ENCODE measurements around the gene GPLD1. TPM values are rescaled to one million over a fixed set of nuclear protein-coding genes. Genes with fewer than 3 reads are reported as not detected.
"Not testable (repeated sequence)": the region's sequence is repeated elsewhere in the genome, so short reads cannot be mapped to it uniquely, and the experiment has no call there.

The GPLD1 gene
- total and polyA plus RNA-seq, 2 experiments from 2014 or later: 2.8 to 5.0 TPM

- 87% methylated on average over 4 of the region's 4 CpGs for WGBS (ENCODE audit: low lambda C conversion rate, missing lambda C conversion rate)
- Histone ChIP-seq H3K9me3 (ENCODE audit: low read depth) (no peaks in the 10 kb centered on the region), H3K4me3 (no peak overlapping the region), H3K4me1 (ENCODE audit: insufficient read depth) (no peaks in the 10 kb centered on the region), H3K36me3 (replicated peaks; ENCODE audit: insufficient read depth, low read depth) (no peaks in the 10 kb centered on the region), H2AFZ (no peak overlapping the region), H3K79me2 (no peaks in the 10 kb centered on the region), H3K27me3 (no peaks in the 10 kb centered on the region), H3K4me2 (no peak overlapping the region), H3K9me2 (replicated peaks; ENCODE audit: insufficient read depth) (no peaks in the 10 kb centered on the region), H4K20me1 (ENCODE audit: insufficient read depth, poor library complexity, severe bottlenecking) (no peaks in the 10 kb centered on the region), H3K27ac (no peak overlapping the region)
- TF ChIP-seq EZH2 (IDR thresholded peaks at IDR 0.05; ENCODE audit: borderline replicate concordance) (no peak), EZH2phosphoT487 (IDR thresholded peaks at IDR 0.05; ENCODE audit: low read depth, severe bottlenecking, unreplicated experiment) (no peak)
- DNase-seq (ENCODE audit: low spot score): no peak
Measured at GRCh38 chr6:24513602-24514001, 24.2 kb upstream of the GPLD1 start.

GRCh38 chr6:24511976-24512375 is 22.6 kb upstream of the GPLD1 start:
- H3K9me3 ChIP-seq (ENCODE audit: low read depth); H3K4me3 ChIP-seq; H3K9me2 ChIP-seq (replicated peaks; ENCODE audit: insufficient read depth); H2AFZ ChIP-seq; H3K4me2 ChIP-seq; H3K36me3 ChIP-seq (replicated peaks; ENCODE audit: insufficient read depth, low read depth); H3K79me2 ChIP-seq; H3K4me1 ChIP-seq (ENCODE audit: insufficient read depth); H4K20me1 ChIP-seq (ENCODE audit: insufficient read depth, poor library complexity, severe bottlenecking); DNase-seq (ENCODE audit: low spot score); H3K27me3 ChIP-seq; H3K27ac ChIP-seq: not testable (repeated sequence)
- 63% methylated on average over 6 of the region's 6 CpGs for WGBS (ENCODE audit: low lambda C conversion rate, missing lambda C conversion rate)

- Histone ChIP-seq H3K4me3 (no peak overlapping the region), H3K27me3 (no peaks in the 10 kb centered on the region), H3K27ac (no peak overlapping the region), H3K4me1 (ENCODE audit: insufficient read depth) (peaks cover 3% of the 10 kb centered on the region), H3K4me2 (no peak overlapping the region), H3K9me3 (ENCODE audit: low read depth) (no peaks in the 10 kb centered on the region), H3K9me2 (replicated peaks; ENCODE audit: insufficient read depth) (no peaks in the 10 kb centered on the region), H2AFZ (no peak overlapping the region), H4K20me1 (ENCODE audit: insufficient read depth, poor library complexity, severe bottlenecking) (no peaks in the 10 kb centered on the region), H3K79me2 (no peaks in the 10 kb centered on the region), H3K36me3 (replicated peaks; ENCODE audit: insufficient read depth, low read depth) (no peaks in the 10 kb centered on the region)
- 96% methylated on average over 3 of the region's 3 CpGs for WGBS (ENCODE audit: low lambda C conversion rate, missing lambda C conversion rate)
- TF ChIP-seq EZH2phosphoT487 (IDR thresholded peaks at IDR 0.05; ENCODE audit: low read depth, severe bottlenecking, unreplicated experiment): no peak
- TF ChIP-seq EZH2 (IDR thresholded peaks at IDR 0.05; ENCODE audit: borderline replicate concordance): no peak
- TF ChIP-seq CTCF (IDR thresholded peaks at IDR 0.05; ENCODE audit: poor library complexity): no peak
- no peak for DNase-seq (ENCODE audit: low spot score)
Measured at GRCh38 chr6:24506814-24507520, 17.6 kb upstream of the GPLD1 start.

GRCh38 chr6:24504649-24505586 is 15.5 kb upstream of the GPLD1 start:
- Histone ChIP-seq H3K36me3 (replicated peaks; ENCODE audit: insufficient read depth, low read depth) (no peaks in the 10 kb centered on the region), H3K27ac (peak overlapping the region; percentile 72)
- WGBS (ENCODE audit: low lambda C conversion rate, missing lambda C conversion rate): 73% methylated on average over 14 of the region's 14 CpGs

More at GRCh38 chr6:24504649-24505586, 15.5 kb upstream of the GPLD1 start:
- H3K4me2 ChIP-seq: peak overlapping the region; percentile 43
- H3K27me3 ChIP-seq: no peaks in the 10 kb centered on the region
- no peak overlapping the region for H3K4me3 ChIP-seq
- TF ChIP-seq CTCF (IDR thresholded peaks at IDR 0.05; ENCODE audit: poor library complexity): no peak
- no peak for TF ChIP-seq EZH2phosphoT487 (IDR thresholded peaks at IDR 0.05; ENCODE audit: low read depth, severe bottlenecking, unreplicated experiment)
- no peak for TF ChIP-seq EZH2 (IDR thresholded peaks at IDR 0.05; ENCODE audit: borderline replicate concordance)
- no peaks in the 10 kb centered on the region for H3K9me2 ChIP-seq (replicated peaks; ENCODE audit: insufficient read depth)
- peak; percentile 63 for DNase-seq (ENCODE audit: low spot score)
- no peak overlapping the region for H2AFZ ChIP-seq
- no peaks in the 10 kb centered on the region for H3K9me3 ChIP-seq (ENCODE audit: low read depth)
- no peaks in the 10 kb centered on the region for H3K79me2 ChIP-seq
- H4K20me1 ChIP-seq (ENCODE audit: insufficient read depth, poor library complexity, severe bottlenecking): no peaks in the 10 kb centered on the region
- H3K4me1 ChIP-seq (ENCODE audit: insufficient read depth): peaks cover 3% of the 10 kb centered on the region
